Medulla oblongata (tissue), 1 donor: ENCODE measurements around the gene RAD18.

Experiments used
- DNase-seq: peaks from one replicate; pipeline ENCODE4 v3.0.0-alpha.2; 2015; ENCODE audit errors: extremely low spot score

RAD18 gene

DNA sequence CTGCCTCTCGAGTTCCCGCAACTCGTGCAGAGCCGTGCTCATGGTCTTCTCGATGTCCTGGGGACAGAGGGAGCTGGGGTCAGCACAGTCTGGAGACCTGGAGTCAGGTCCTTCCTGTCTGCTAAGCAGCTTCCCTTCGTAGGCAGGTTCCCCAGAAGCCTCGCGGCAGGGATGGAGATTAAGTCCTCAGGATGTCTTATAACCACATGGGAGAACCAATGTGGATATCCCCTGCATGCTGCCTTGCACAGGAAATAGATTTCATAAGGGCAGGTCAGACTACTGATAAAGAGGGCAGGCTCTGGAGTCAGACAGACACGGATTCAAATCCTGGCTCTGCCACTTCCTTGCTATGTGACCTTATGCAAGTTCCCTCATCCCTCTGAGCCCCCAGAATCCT, 22.6 kb upstream of the RAD18 start:
- no peak for DNase-seq

DNA sequence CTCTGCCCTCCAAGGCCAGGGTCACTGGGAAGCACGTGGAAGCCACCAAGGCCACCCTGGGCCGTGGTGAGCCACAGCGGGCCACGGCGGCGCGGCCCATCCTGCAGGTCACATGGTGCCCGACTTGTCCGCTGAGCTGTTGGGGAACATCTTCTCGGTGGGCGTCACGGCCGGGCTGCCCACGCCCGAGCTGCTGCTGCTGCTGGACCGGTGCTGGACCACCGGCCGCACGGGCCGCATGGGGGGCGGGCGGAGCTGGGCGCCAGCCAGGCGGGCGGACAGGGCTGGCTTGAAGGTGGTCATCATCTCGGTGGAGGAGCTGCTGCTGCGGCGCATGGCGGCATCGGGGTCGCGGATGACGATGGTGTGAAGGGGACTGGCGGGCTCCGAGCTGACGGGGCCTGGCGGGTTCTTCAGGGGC, 22.1 kb upstream of the RAD18 start:
- no peak for DNase-seq

DNA sequence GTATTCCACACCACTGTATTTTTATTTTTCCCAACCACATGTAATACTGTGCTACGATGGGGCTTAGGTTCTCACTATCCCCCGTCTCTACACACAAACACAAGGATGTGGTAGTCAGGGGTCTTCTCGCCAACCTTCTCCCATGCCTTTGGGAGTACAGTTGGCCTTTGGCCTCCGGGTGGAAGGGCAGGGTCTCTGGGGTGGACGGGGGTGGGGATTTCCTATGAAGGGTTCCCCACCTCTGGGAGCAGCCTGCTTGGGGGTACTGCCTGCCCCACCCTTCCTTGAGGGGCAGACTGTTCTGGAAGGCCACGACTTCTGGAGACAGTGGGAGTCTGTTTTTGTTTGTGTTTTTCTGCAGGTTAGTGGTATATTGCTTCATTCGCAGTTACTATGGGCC, 21.3 kb upstream of the RAD18 start:
- DNase-seq = no peak

GRCh38 chr3:8984081-8984480, 20.8 kb upstream of the RAD18 start:
- no peak for DNase-seq

DNA sequence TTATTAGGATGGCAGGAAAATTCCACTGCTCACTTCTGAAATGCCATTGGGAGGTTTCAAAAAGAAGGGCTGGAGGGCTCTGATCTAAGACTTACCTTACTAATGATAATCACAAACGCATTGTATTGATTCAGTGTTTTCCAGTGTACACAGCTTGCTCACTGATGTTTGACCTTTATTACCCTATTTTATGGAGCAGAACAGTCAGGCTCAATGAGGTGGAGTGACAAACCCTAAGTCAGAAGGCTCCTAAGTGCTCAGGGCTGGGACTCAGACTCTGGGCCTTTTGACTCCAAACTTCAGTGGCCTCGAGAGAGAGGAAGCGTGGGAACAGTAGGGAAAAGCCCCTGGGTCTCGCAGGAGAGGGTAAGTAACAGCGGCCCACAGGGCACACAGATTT, 20.3 kb upstream of the RAD18 start:
- DNase-seq = no peak

- DNase-seq = no peak
Observed at GRCh38 chr3:8983026-8983425, 19.8 kb upstream of the RAD18 start.

DNA sequence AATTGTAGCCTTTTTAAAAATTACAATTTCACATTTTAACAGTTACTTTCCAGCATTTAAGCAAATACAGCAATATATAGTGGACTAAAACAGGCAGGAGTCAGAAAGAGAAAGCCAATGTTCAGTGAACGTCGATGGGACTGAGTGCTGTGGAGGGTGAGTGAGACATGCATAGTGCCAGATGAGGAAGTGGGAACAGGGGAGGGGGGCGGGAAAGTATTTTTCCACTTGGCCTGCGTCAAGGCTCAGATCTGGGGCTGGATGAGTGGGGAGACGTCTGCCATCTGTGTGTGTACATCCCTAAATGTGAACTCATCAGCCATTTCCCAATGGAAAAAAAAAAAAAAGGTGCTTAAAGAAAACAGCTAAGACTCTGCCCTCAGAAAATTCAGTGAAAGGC, 19.2 kb upstream of the RAD18 start:
- peak; percentile 44 for DNase-seq

DNA sequence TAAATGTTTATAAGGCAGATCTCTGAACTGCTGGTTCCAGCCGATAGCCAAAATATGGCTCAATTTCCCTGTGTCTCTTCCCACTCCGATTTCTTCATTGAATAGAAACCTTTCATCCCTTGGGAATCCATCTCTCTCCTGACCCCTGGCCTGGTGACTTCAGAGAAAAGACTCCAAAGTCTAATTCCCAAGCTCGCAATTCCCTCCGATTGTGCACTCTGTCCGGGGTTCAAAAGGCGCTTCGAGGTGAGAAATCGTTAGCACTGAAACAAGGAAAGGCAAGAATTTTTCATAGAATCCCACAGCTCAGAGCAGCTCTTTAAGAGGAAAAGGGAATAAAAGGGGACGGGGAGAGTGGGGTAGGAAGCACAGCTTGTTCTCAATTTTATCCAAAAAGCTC, 18.4 kb upstream of the RAD18 start:
- no peak for DNase-seq

GRCh38 chr3:8981296-8981695, 18.0 kb upstream of the RAD18 start:
- DNase-seq = no peak

GRCh38 chr3:8980756-8981257, 17.5 kb upstream of the RAD18 start:
- DNase-seq = no peak

- DNase-seq = no peak
Observed at GRCh38 chr3:8979262-8979661, 16.0 kb upstream of the RAD18 start.

DNA sequence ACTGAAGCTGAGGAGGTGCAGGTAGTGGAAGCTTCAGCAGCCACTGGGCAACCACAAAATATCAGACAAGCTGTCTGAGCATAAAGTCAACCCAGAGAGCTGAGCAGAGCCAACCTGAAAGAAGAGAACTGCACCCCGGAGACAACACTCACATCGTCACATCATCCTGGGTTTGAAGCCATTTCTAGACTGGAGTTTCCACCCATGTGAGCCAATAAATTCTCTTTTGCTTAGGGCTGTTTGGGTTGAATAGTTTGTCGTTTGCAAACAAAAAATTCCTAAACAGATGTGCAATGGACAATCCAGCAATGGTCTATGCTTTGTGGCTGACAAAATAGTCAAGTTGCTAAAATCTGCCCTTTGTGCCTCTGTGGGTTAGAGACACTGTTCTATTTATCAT, 15.3 kb upstream of the RAD18 start:
- no peak for DNase-seq

DNA sequence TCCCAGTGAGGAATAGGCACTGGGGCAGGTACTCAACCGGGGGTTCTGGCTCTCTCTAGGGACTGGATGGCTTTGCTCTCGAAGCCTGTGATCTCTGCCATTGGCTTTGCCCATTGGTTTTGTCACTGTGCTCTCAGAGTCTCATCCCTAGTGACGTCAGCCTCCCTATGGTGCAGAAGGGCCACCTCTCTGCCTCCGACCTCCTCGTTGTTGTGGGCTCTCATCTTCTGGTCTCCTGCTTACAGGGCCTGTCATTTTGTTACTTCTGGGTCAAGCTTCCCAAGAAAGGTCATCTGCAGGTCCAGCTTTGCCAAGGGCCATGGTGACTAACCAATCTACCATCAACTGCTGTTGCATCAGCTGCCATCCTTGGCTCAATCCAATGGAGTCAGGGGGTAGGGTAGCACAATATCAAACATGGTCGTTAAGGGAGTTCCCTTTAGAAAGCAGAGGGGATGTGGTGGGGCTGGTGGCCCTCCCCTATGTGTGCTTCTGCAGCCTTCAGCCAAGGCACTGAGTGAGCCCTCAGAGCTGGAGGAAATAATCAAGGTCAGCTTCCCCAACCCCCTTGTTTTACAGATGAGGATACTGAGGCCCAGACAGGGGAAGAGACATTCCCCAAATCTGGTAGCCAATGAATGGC, 13.4 kb upstream of the RAD18 start:
- DNase-seq = no peak

GRCh38 chr3:8975081-8976020, 12.1 kb upstream of the RAD18 start:
- DNase-seq = no peak

DNA sequence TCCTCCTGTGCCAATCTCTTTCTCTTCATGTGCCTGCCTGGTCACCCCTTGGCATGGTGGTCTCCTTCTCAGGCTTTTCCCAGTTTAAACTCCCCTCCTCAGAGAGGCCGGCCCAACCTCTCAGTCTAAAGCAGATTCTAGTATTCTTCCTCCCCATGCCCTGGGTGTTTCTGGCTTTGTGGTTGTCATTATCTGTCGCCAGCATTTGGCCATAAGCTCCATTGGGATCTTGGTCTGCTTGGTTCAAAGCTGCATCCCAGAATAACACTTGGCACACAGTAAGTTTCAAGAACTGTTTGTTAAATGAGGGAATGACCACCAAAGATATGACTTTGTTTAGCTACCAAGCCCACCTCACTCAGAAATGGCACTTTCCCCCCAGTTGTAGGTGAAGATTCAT, 11.2 kb upstream of the RAD18 start:
- no peak for DNase-seq

- DNase-seq = no peak
Observed at GRCh38 chr3:8972639-8973038, 9.4 kb upstream of the RAD18 start.

GRCh38 chr3:8970971-8971589, 7.8 kb upstream of the RAD18 start:
- DNase-seq = peak; percentile 88

GRCh38 chr3:8969241-8969640, 6.0 kb upstream of the RAD18 start:
- DNase-seq = no peak

DNA sequence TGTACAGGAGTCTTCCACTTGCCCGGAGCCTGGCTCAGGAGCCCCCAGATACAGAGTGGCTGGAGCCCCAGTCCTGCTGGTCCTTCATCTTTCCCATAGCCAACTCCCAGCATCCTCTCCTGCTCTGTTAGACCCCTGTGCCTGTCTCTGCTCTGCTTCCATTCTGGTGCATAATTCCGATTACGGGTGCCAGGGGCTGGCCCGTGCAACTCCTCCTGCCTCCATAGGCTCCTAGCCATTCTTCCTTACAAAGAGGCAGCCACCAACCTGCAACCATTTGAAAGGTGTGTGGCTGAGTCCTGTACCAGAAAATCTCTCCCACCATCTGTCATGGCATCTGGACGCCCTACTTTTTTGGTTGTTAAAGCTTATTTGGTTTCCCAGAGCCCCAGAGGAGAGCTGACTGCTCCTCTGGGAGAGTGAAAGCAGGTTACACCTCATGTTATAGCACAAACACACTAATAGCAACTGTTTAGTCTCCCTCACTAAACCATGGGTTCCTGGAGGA, 5.2 kb upstream of the RAD18 start:
- DNase-seq = no peak

- no peak for DNase-seq
Observed at GRCh38 chr3:8967553-8967952, 4.3 kb upstream of the RAD18 start.

- DNase-seq = no peak
Observed at GRCh38 chr3:8966820-8967348, 3.6 kb upstream of the RAD18 start.

DNA sequence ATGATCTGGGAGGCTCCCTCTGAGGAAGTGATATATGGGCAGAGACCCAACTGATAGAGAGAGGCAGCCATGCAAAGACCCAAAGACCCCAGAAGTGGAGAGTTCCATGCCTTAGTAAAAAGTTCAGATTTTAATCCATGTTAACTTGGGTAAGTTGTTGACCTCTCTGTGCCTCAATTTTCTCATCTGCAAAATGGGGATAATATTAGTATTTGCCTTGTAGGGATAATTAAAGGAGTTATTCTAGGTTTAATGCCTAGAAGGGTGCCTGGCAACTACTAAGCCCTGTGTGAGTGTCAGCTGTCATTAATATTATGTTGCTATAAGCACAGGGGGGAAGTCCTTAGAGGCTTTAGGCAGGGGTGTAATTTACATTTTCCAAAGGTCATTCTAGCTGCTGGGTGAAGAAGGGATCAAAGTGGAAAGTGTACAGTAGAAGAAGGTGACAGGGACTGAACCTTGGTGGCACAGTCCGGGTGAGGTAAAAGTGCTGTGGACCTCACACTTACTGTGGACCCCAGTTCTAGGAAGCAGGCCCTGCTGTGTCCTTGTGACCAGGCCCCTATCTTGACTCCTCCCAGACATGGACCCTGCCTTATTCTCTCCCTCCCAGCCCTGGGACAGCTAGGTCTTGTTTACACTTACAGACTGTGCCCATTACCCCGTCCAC, 3.0 kb upstream of the RAD18 start:
- DNase-seq = no peak
